T-cell (primary cell): Measurements from ENCODE around the gene RET. TPM values are rescaled to one million over a fixed set of nuclear protein-coding genes. Genes with fewer than 3 reads are reported as not detected.

Experiments used
- ATAC-seq, 4 experiments: fragments of 200-7000 bp in 3 of 4; fragments of 150-1000 bp in 1 of 4; cut with Tn5 transposase; replicated peaks in 1 of 4; 1 replicate in 3 of 4; 2 replicates in 1 of 4; pipeline ENCODE4 v1.10.0; 2021; ENCODE audit warnings: moderate library complexity in 3 of 4, mild to moderate bottlenecking in 2 of 4, moderate number of reproducible peaks in 1 of 4
- CTCF ChIA-PET, 2 donors: fragments of 300-600 bp; sonication (Branson Sonifier 250); formaldehyde crosslinking; loops; one replicate each; lab custom pipeline; 2022; ENCODE audit warnings: antibody characterized with exemption in 2 of 2; lab: Charles Lee
- POLR2A ChIA-PET, 2 donors: fragments of 300-600 bp; sonication (Branson Sonifier 250); formaldehyde crosslinking; loops; one replicate each; lab custom pipeline; 2022; ENCODE audit warnings: antibody characterized with exemption in 2 of 2; lab: Charles Lee
- DNase-seq, 35 experiments: peaks; one replicate each; pipeline versions ENCODE4 v3.0.0 to v3.0.0-alpha.2; 2013 to 2023
- H3K27ac ChIP-seq: one replicate; pipeline ENCODE4 v1.5.1; 2013; ENCODE audit warnings: low read length
- H3K27me3 ChIP-seq, 2 experiments: replicated peaks in 1 of 2; 1 replicate in 1 of 2; 2 replicates in 1 of 2; pipeline versions ENCODE4 v1.6.1 to v1.7.0; 2013; ENCODE audit warnings: low read length in 1 of 2, mixed read lengths in 1 of 2; ENCODE audit not compliant: control insufficient read depth in 2 of 2, insufficient read depth in 2 of 2; ENCODE audit errors: extremely low read depth in 1 of 2
- H3K36me3 ChIP-seq, 2 donors: 1 replicate in 1 of 2; 2 replicates in 1 of 2; pipeline versions ENCODE4 v1.6.1 to v1.7.0; 2013; ENCODE audit warnings: low read length in 1 of 2; ENCODE audit not compliant: control insufficient read depth in 2 of 2, insufficient read depth in 1 of 2; ENCODE audit errors: extremely low read depth in 1 of 2
- H3K4me1 ChIP-seq, 2 experiments: 1 replicate in 1 of 2; 2 replicates in 1 of 2; pipeline versions ENCODE4 v1.6.1 to v1.7.0; 2013; ENCODE audit warnings: low read length in 2 of 2, mixed read lengths in 1 of 2; ENCODE audit not compliant: insufficient read depth in 2 of 2, control insufficient read depth in 1 of 2; ENCODE audit errors: extremely low read depth in 1 of 2
- H3K4me3 ChIP-seq, 2 donors: 1 replicate in 1 of 2; 2 replicates in 1 of 2; pipeline versions ENCODE4 v1.5.1 to v1.7.0; 2013; ENCODE audit warnings: mild to moderate bottlenecking in 2 of 2, low read length in 1 of 2, moderate library complexity in 1 of 2; ENCODE audit not compliant: control insufficient read depth in 1 of 2; ENCODE audit errors: extremely low read depth in 1 of 2
- H3K9me3 ChIP-seq: 2 replicates; pipeline ENCODE4 v1.7.0; 2013
- H3K27ac Mint-ChIP-seq, 2 donors: one replicate each; pipeline ENCODE4 v1.8.0; 2020 to 2021; ENCODE audit warnings: mild to moderate bottlenecking in 2 of 2, mixed read lengths in 2 of 2
- H3K27me3 Mint-ChIP-seq, 2 donors: one replicate each; pipeline ENCODE4 v1.8.0; 2021 to 2022; ENCODE audit warnings: mixed read lengths in 2 of 2
- H3K36me3 Mint-ChIP-seq: one replicate; pipeline ENCODE4 v1.8.0; 2021; ENCODE audit warnings: mixed read lengths
- H3K4me1 Mint-ChIP-seq, 3 donors: one replicate each; pipeline ENCODE4 v1.8.0; 2020 to 2022; ENCODE audit warnings: mixed read lengths in 3 of 3, mild to moderate bottlenecking in 1 of 3
- H3K4me3 Mint-ChIP-seq, 3 donors: one replicate each; pipeline ENCODE4 v1.8.0; 2020 to 2022; ENCODE audit warnings: mild to moderate bottlenecking in 3 of 3, mixed read lengths in 3 of 3, moderate library complexity in 3 of 3
- H3K9me3 Mint-ChIP-seq, 3 donors: one replicate each; pipeline ENCODE4 v1.8.0; 2020 to 2022; ENCODE audit warnings: mixed read lengths in 3 of 3
- WGBS: methylation state at CpG from one replicate; pipeline ENCODE4 v1.1.5; 2013; ENCODE audit warnings: missing lambda C conversion rate; ENCODE audit not compliant: insufficient coverage; 5-methylcytosine and 5-hydroxymethylcytosine counted together
- total RNA-seq, 35 experiments: library from RNA in 6 of 35; stranded (reverse) in 6 of 35; fragments of 120-200 nt in 1 of 35; gene quantifications; one replicate each; pipeline versions ENCODE4 v1.2.1 to v1.2.4 and lab custom pipeline; 2013 to 2026

The RET gene
- total RNA-seq, 5 donors from 2014 or later (not counting 1 experiment from before 2014, with no cell fraction given) = 0.13 to 0.25 (median 0.15) TPM; not detected in 2

DNA sequence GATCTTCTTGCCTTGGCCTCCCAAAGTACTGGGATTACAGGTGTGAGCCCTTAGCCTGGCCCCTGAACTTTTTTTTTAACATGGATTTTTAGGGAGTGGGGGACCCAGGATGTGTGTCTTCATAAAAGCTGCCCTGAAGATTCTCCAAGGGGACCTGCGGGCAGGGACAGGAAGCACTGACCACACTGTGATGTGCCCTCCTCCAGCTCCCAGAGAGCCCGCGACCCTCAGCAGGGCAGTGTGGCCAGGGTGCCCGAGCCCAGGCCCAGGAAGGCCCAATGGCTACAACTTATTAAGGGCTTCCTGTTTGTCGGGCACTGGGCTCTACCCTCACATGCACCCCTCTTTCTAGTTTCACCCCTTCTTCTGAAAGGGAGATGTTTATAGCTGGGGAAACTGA, 2.5 kb upstream of the RET start:
- H3K4me3 Mint-ChIP-seq = no peak overlapping the region
- peaks cover 23 to 38% of the 10 kb centered on the region in 2 donors for H3K27me3 Mint-ChIP-seq
- H3K36me3 Mint-ChIP-seq = no peaks in the 10 kb centered on the region
- CTCF ChIA-PET = no interaction called here
- Histone ChIP-seq H3K4me1 (peaks cover 0 to 8% of the 10 kb centered on the region in 2 experiments), H3K9me3 (no peaks in the 10 kb centered on the region), H3K27me3 (peaks cover 0 to 48% of the 10 kb centered on the region in 2 experiments), H3K4me3 (no peak overlapping the region), H3K36me3 (no peaks in the 10 kb centered on the region), H3K27ac (no peak overlapping the region)
- H3K27ac Mint-ChIP-seq = no peak overlapping the region
- 94% methylated on average over 3 of the region's 5 CpGs for WGBS
- DNase-seq (no peak), ATAC-seq (no peak)
- H3K4me1 Mint-ChIP-seq = peaks cover 0 to 12% (median 5%) of the 10 kb centered on the region in 3 donors
- H3K9me3 Mint-ChIP-seq = no peaks in the 10 kb centered on the region
- POLR2A ChIA-PET = no interaction called here

DNA sequence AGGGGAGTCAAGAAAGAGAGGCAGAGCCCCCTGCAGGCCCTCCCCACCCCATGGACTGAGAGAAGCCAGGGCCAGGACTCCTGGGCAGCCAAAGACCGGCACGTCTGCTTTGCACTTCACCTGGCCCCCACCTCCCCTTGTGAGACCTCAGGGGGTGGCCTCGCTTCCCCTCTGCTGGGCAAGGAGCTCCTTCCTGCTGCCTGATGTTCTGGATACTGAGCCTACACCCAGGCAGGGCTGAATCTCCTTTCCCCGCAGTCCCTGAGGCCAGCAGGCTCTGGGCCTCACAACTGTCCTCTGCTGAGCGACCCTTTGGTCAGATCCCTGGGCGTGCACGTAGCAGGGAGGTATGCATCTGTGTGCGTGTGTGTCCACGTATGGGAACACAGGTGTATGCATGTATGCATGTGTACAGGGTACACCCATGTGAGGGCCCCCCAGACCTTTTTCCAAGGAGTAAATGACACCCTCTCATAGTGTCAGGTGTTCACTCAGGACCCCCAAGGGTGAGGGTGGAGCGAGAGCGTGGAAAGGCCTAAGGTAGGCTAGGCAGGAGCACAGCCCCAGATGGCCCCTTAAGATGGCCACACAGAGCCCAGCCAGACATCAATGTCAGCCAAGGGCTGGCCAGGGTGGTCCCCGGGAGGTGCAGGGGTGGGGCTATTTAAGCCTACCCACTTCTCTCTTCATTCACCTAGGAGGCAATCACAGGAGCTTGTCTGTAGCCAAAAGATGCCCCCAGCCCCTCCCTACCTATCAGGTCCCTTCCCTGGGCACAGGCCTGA, 1.9 kb upstream of the RET start:
- peaks cover 0 to 53% of the 10 kb centered on the region in 2 experiments for H3K27me3 ChIP-seq
- H3K4me1 ChIP-seq = peaks cover 0 to 8% of the 10 kb centered on the region in 2 experiments
- no peaks in the 10 kb centered on the region for H3K36me3 ChIP-seq
- POLR2A ChIA-PET = no interaction called here
- WGBS = 86% methylated on average over 8 of the region's 12 CpGs
- H3K9me3 Mint-ChIP-seq = no peaks in the 10 kb centered on the region
- CTCF ChIA-PET = no interaction called here
- DNase-seq (no peak), ATAC-seq (no peak)
- H3K4me1 Mint-ChIP-seq = peaks cover 0 to 12% (median 5%) of the 10 kb centered on the region in 3 donors
- peaks cover 29 to 44% of the 10 kb centered on the region in 2 donors for H3K27me3 Mint-ChIP-seq
- no peaks in the 10 kb centered on the region for H3K9me3 ChIP-seq
- no peak overlapping the region for H3K27ac ChIP-seq
- H3K4me3 ChIP-seq = no peak overlapping the region
- no peak overlapping the region for H3K27ac Mint-ChIP-seq
- no peak overlapping the region for H3K4me3 Mint-ChIP-seq
- H3K36me3 Mint-ChIP-seq = no peaks in the 10 kb centered on the region

DNA sequence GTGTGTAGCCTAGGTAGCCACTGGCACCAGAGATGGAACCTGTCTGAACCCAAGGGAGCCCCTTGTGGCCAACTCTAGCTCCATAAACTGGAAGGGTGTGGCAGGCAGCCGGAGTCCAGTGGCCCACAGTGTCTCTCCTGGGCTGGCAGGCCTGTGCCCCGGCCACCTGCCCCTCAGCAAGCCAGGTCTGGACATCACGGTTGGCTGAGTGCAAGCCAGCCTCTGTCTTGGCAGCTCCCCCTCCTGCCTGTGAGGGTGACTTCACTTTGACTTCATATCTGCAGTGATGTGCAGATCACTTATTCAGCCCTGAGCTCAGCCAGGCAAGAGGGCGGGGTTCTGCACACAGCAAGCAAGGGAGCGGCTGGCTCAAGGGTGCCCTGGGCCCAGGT, 1.3 kb upstream of the RET start:
- H3K4me1 ChIP-seq = peaks cover 0 to 8% of the 10 kb centered on the region in 2 experiments
- peaks cover 0 to 53% of the 10 kb centered on the region in 2 experiments for H3K27me3 ChIP-seq
- H3K4me3 ChIP-seq = no peak overlapping the region
- ATAC-seq (no peak), DNase-seq (no peak)
- no peaks in the 10 kb centered on the region for H3K36me3 ChIP-seq
- 85% methylated on average over 5 of the region's 5 CpGs for WGBS
- ChIA-PET POLR2A (no interaction called here), CTCF (interaction anchor here in 1 of 2 donors (1.0 kb wide), 1 partner anchor 617 kb away, joined by 3 read pairs; no protein-coding TSS in a partner anchor)
- peaks cover 29 to 45% of the 10 kb centered on the region in 2 donors for H3K27me3 Mint-ChIP-seq
- H3K4me3 Mint-ChIP-seq = peak overlapping the region in 1 of 3 donors; percentile 49
- no peak overlapping the region for H3K27ac Mint-ChIP-seq
- H3K9me3 ChIP-seq = no peaks in the 10 kb centered on the region
- no peak overlapping the region for H3K27ac ChIP-seq
- no peaks in the 10 kb centered on the region for H3K36me3 Mint-ChIP-seq
- peaks cover 0 to 12% (median 5%) of the 10 kb centered on the region in 3 donors for H3K4me1 Mint-ChIP-seq
- H3K9me3 Mint-ChIP-seq = no peaks in the 10 kb centered on the region

DNA sequence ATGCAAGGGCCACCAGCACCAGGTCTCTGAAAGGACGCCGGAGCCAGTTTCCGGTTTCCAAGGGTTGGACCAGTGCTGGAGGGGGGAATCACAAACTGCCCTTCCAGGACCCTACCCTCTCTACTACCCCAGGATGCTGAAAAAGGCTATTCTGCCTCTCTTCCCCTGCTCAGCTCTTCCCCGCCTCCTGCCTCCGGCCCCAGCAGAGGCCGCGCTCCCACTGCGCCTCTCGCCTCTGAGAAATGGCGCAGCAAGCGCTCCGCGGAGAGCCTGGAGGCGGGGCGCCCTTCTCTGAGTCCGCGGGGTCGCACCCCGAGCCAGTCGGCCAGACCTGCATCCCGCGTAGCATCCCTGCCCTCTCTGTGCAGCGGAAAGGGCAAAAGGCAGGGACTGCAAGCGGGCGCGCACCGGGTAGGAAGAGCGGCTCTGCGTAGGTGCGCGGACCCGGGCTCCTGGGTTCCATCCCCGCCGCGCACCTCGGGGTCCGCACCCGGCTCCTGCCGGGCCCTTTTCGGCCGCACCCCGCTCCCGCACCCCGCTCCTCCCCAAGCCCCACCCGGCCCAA, 476 bp upstream of the RET start:
- Mint-ChIP-seq H3K36me3 (no peaks in the 10 kb centered on the region), H3K4me1 (peaks cover 0 to 12% (median 5%) of the 10 kb centered on the region in 3 donors), H3K9me3 (no peaks in the 10 kb centered on the region), H3K4me3 (peak overlapping the region in 2 of 3 donors; percentile 0 to 49), H3K27me3 (peaks cover 29 to 47% of the 10 kb centered on the region in 2 donors), H3K27ac (no peak overlapping the region)
- Histone ChIP-seq H3K36me3 (no peaks in the 10 kb centered on the region), H3K4me1 (peaks cover 0 to 8% of the 10 kb centered on the region in 2 experiments), H3K27me3 (peaks cover 0 to 61% of the 10 kb centered on the region in 2 experiments), H3K9me3 (no peaks in the 10 kb centered on the region), H3K4me3 (no peak overlapping the region), H3K27ac (no peak overlapping the region)
- DNase-seq (no peak), ATAC-seq (peak in 1 of 4 experiments; percentile 10)
- ChIA-PET CTCF (interaction anchor here in 1 of 2 donors (1.0 kb wide), 1 partner anchor 616 kb away, joined by 3 read pairs; no protein-coding TSS in a partner anchor), POLR2A (no interaction called here)
- WGBS = 3% methylated on average over 42 of the region's 45 CpGs

DNA sequence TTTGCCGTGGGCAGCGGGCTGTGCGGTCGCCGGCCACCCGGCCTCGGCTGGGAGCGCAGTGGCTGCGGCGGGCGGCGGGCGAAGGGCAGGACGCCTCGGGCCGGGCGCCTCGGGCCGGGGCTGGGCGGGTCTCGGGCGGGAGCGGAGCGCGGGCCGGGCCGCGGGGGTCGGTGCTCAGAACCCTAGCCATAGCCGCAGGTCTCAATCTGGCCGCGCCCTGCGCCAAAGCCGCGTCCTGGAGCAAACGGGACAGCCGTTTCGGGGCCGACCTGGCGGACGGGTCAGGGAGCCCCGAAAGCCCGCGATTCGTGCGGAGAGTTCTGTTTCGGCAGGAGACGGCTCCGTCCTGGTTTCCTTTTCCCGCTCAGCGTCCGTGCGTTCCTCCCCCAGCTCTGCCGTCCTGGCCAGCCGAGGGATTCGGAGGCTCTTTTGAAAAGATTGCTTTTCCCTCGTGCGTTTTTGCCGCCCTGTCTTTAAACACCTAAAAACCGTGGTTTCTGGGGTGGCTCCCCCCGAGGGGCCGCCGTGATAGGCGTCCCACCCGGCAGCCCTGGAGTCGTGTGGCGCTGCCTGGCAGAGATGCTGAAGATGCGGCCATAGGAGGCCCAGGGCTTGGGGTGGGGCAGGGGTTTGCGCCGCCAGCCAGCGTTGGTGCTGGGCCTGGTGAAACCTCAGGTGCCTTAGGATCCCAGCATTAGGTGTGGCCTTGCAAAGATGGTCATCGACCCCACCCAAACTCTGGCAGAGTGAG, 727 bp downstream of the RET start:
- H3K4me3 ChIP-seq = no peak overlapping the region
- no peak for ATAC-seq
- peaks cover 0 to 12% (median 5%) of the 10 kb centered on the region in 3 donors for H3K4me1 Mint-ChIP-seq
- peaks cover 0 to 71% of the 10 kb centered on the region in 2 experiments for H3K27me3 ChIP-seq
- peaks cover 0 to 8% of the 10 kb centered on the region in 2 experiments for H3K4me1 ChIP-seq
- no peaks in the 10 kb centered on the region for H3K36me3 Mint-ChIP-seq
- no peak overlapping the region for H3K27ac Mint-ChIP-seq
- no peak overlapping the region for H3K27ac ChIP-seq
- ChIA-PET CTCF (no interaction called here), POLR2A (no interaction called here)
- peak overlapping the region; percentile 50 to 73 (median 57) for H3K4me3 Mint-ChIP-seq
- 18% methylated on average over 65 of the region's 72 CpGs for WGBS
- H3K9me3 Mint-ChIP-seq = no peaks in the 10 kb centered on the region
- no peak for DNase-seq
- H3K9me3 ChIP-seq = no peaks in the 10 kb centered on the region
- no peaks in the 10 kb centered on the region for H3K36me3 ChIP-seq
- peaks cover 29 to 49% of the 10 kb centered on the region in 2 donors for H3K27me3 Mint-ChIP-seq
